HG03457 (cell line): ENCODE measurements around the gene MDFIC2.

Source experiments
- ATAC-seq: cut with Tn5 transposase; IDR thresholded peaks from one replicate; pipeline ENCODE4 v1.9.1; 2021; ENCODE audit warnings: moderate number of reproducible peaks; ENCODE audit not compliant: unreplicated experiment

The MDFIC2 gene

DNA sequence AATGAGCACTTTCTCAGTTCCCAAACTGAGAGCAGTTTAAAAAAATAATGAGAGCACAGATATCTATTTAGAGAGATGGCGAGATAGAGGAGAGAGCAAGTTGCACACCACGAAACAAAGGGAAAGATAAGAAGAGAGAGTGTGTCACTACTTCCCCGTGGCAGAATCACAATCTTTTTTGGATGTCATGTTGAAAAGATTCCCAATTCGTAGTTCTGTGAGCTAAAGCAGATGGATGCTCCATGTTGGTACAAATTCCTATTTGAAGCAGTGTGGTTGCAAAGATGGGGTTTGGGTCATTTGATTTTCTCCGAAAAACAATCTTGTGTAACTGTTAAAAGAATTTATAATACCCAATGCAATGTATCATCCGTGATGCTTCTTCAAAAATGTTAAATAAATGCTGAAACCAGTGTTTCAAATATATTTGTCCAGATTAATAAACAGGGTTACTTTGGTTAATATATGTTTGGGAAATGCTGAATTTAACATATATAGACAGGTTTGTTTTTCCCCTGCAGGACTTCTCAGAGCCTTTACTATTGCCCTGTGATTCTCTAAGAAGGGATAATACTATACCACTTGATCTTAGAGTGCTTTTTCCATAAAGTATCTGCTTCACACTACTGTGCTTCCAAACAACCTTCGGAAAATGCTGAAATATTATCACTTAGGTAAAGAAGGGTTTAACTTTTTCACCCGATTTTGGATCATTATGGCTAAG lies 128.5 kb downstream of the MDFIC2 start:
- no peak for ATAC-seq

GRCh38 chr3:70182166-70182565 lies 130.3 kb downstream of the MDFIC2 start:
- no peak for ATAC-seq

GRCh38 chr3:70180664-70181063 lies 131.8 kb downstream of the MDFIC2 start:
- ATAC-seq = no peak

GRCh38 chr3:70179111-70179510 lies 133.3 kb downstream of the MDFIC2 start:
- ATAC-seq = no peak

DNA sequence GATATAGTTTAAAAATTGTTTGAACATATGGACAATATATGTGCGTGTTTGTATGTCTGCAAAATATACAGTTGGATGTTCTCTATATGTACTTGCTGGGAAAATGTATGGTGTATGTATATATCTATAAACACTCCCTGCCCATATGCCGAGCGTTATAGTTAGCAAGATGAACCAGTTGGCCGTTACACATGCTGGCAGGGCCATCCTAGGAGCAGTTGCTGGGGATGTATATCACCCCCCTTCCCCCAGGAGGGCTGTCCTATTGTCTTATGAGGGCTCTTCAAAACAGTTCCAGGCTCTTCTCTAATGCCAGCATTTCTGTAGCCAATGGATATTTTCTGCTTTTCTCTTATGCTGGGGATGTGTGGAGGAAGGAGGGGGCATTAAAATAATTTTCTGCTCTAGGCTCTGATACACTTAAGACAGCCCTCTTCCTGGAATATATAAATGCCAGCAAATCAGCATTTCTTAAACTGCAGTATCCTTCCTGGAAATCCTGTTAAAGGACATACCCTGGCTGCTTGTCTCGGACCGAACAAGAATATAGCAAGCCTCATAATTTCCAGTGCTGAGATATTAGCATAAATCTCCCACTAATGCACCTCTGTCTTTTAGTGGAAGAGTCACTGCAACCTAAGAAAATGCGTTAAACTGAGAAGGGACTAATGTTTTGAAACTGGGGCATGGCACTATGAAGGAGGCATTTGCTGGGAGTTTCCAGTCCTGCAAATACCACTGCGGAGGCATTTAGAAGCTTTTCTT lies 134.4 kb downstream of the MDFIC2 start:
- no peak for ATAC-seq

DNA sequence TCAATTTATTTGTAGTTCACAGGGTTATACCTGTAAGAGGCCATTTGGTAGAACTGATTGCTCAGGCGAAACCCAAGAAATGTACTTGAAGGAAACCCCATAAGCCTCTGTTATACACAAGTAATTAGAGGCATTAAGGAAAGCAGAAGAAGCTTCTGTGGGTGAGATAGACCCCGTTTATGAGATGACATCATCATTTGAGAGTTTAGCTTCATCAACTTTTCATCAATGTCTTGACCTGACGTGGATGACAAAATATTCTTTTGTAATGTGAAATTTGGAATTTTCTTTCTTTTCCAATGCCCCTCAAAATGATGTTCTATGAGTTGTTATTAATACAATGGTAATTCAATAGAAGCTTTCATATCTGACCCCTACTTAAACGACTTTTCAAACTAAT lies 136.2 kb downstream of the MDFIC2 start:
- no peak for ATAC-seq

DNA sequence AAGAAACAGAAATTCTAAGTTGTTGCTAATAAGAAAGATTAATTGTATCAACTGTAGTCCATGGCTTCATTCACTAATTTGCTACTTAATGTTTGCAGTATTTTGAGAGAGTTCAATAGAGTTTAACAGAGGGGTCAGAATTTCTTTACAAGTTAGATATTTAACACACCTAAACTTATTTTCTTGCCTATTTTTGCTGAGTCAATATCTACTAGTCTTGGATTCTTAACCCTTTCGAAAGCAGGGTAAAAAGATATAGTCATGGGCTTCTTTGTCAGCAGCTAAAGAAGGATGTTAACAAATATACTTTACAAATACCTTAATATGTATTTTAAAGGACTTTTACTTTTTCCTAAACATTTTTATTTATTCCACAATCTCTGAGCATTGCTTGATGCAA lies 155.6 kb downstream of the MDFIC2 start:
- ATAC-seq = no peak

- no peak for ATAC-seq
These were observed 161.8 kb downstream of the MDFIC2 start for GRCh38 chr3:70150599-70150998.

GRCh38 chr3:70149714-70150400 lies 162.6 kb downstream of the MDFIC2 start:
- ATAC-seq = no peak
